SK-N-SH (cell line): Measurements from ENCODE around the gene SLC22A4.

Source experiments
- CTCF ChIP-seq: fragments of 200-600 bp; sonication (generic); IDR thresholded peaks from 2 replicates; pipeline ENCODE4 v1.6.1; 2017; ENCODE audit warnings: antibody characterized with exemption, mild to moderate bottlenecking, moderate library complexity
- SIN3A ChIP-seq: IDR thresholded peaks from 2 replicates; pipeline ENCODE4 v1.6.1; 2012; ENCODE audit warnings: low read depth, mild to moderate bottlenecking, low read length, moderate library complexity, borderline replicate concordance
- TCF12 ChIP-seq: IDR thresholded peaks from 2 replicates; pipeline ENCODE4 v1.4.0; 2012

GRCh38 chr5:132354381-132355139, 60.4 kb downstream of the SLC22A4 start:
- TF ChIP-seq CTCF (no peak), TCF12 (no peak), SIN3A (no peak)
